Measurements from ENCODE around the gene DNAJC17. TPM values are rescaled to one million over a fixed set of nuclear protein-coding genes. Genes with fewer than 3 reads are reported as not detected.
A peak's percentile ranks its signal among the peaks of the same experiment; 100 is the strongest.

The DNAJC17 gene
- total RNA-seq, 4 donors from 2014 or later: 6.0 to 56.9 (median 22.3) TPM

GRCh38 chr15:40787344-40787841 lies 19.9 kb downstream of the DNAJC17 start:
- 30% methylated on average over 4 of the region's 4 CpGs; no CpG with 5 or more reads in 1 of the 2 donors for WGBS, 2 donors (ENCODE audit: low coverage in 1 of 2)
- H3K4me3 ChIP-seq: no peak overlapping the region
- in situ Hi-C loops (cut with MboI; ENCODE audit: low pct_ligation_motif_present in 1 of 4, low pct_unique_long_range_greater_than_20kb in 1 of 4, low sequenced_read_pairs in 3 of 4) (no loop called here), intact Hi-C loops (cut with DNase I; ENCODE audit: low total_unique reads) (no loop called here)
- TF ChIP-seq, protein P1, sequence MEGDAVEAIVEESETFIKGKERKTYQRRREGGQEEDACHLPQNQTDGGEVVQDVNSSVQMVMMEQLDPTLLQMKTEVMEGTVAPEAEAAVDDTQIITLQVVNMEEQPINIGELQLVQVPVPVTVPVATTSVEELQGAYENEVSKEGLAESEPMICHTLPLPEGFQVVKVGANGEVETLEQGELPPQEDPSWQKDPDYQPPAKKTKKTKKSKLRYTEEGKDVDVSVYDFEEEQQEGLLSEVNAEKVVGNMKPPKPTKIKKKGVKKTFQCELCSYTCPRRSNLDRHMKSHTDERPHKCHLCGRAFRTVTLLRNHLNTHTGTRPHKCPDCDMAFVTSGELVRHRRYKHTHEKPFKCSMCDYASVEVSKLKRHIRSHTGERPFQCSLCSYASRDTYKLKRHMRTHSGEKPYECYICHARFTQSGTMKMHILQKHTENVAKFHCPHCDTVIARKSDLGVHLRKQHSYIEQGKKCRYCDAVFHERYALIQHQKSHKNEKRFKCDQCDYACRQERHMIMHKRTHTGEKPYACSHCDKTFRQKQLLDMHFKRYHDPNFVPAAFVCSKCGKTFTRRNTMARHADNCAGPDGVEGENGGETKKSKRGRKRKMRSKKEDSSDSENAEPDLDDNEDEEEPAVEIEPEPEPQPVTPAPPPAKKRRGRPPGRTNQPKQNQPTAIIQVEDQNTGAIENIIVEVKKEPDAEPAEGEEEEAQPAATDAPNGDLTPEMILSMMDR (IDR thresholded peaks at IDR 0.05): no peak
- TF ChIP-seq EP300 (IDR thresholded peaks at IDR 0.05; ENCODE audit: low read depth) (peak; percentile 20), POLR2AphosphoS5 (IDR thresholded peaks at IDR 0.05) (peak in 2 of 3 donors; percentile 34 to 60)
- peaks cover 4 to 71% (median 40%) of the 10 kb centered on the region in 4 donors for H3K4me1 ChIP-seq
- no peaks in the 10 kb centered on the region for H3K9me3 ChIP-seq
- H3K36me3 ChIP-seq: no peaks in the 10 kb centered on the region
- peak; percentile 85 for DNase-seq
- no peaks in the 10 kb centered on the region for H3K27me3 ChIP-seq
- H3K27ac ChIP-seq: peak overlapping the region; percentile 72 to 83 (median 79)

DNA sequence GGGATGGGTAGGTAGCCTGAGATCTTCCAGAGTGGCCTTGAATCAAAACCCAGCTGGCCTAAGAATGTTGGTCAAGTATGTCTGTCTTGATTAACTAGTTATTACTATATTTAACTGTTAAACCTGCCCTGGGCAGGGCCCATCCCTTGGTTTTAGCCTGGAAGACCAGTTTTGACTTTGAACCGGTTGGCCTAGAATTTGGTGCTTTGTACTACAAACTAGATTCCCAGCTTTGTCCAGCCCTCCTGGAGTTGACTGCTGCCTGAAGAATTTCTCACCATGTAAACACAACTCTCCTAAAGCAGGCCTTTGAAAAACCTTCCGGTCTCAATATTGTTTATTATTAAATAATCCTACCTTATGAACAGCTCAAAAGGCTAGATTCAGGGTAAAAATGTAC lies 21.5 kb downstream of the DNAJC17 start:
- in situ Hi-C loops (cut with MboI; ENCODE audit: low pct_ligation_motif_present in 1 of 4, low pct_unique_long_range_greater_than_20kb in 1 of 4, low sequenced_read_pairs in 3 of 4): no loop called here
- WGBS, 2 donors (ENCODE audit: low coverage in 1 of 2): 49 to 73% methylated on average over 1 to 2 of the region's 2 CpGs
- Histone ChIP-seq H3K4me3 (no peak overlapping the region), H3K27me3 (no peaks in the 10 kb centered on the region), H3K27ac (peak overlapping the region; percentile 72 to 83 (median 79)), H3K36me3 (no peaks in the 10 kb centered on the region), H3K4me1 (peaks cover 4 to 59% (median 40%) of the 10 kb centered on the region in 4 donors), H3K9me3 (no peaks in the 10 kb centered on the region)
- intact Hi-C loops (cut with DNase I; ENCODE audit: low total_unique reads): no loop called here
- no peak for DNase-seq
- TF ChIP-seq POLR2AphosphoS5 (IDR thresholded peaks at IDR 0.05): no peak
- TF ChIP-seq, protein P1 (IDR thresholded peaks at IDR 0.05): no peak
- no peak for TF ChIP-seq POLR2A (IDR thresholded peaks at IDR 0.05)
- TF ChIP-seq EP300 (IDR thresholded peaks at IDR 0.05; ENCODE audit: low read depth): no peak

DNA sequence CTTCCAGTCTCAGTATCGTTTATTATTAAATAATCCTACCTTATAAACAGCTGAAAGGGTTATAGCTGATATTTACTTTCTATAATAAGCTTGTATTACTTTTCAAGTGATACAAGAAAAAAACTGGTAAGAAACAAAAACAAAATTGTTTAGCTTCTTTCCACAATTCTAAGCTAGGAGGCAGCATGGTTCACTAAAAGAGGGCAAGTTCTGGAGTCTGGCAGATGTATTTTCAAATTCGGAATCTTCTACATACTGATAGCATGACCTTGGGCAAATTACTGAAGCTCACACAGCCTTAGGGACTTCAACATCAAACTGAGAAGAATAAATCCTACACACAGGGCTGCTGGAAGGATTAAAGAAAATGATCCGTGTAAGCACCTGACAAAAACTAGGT lies 22.1 kb downstream of the DNAJC17 start:
- no peaks in the 10 kb centered on the region for H3K9me3 ChIP-seq
- H3K36me3 ChIP-seq: no peaks in the 10 kb centered on the region
- in situ Hi-C loops (cut with MboI; ENCODE audit: low pct_ligation_motif_present in 1 of 4, low pct_unique_long_range_greater_than_20kb in 1 of 4, low sequenced_read_pairs in 3 of 4): no loop called here
- TF ChIP-seq, protein P1 (IDR thresholded peaks at IDR 0.05): peak in 1 of 5 experiments; percentile 8
- TF ChIP-seq POLR2AphosphoS5 (IDR thresholded peaks at IDR 0.05): no peak
- H3K4me1 ChIP-seq: peaks cover 4 to 52% (median 38%) of the 10 kb centered on the region in 4 donors
- WGBS, 2 donors (ENCODE audit: low coverage in 1 of 2): 59 to 74% methylated on average over 3 of the region's 3 CpGs
- no peaks in the 10 kb centered on the region for H3K27me3 ChIP-seq
- DNase-seq: no peak
- H3K4me3 ChIP-seq: no peak overlapping the region
- intact Hi-C loops (cut with DNase I; ENCODE audit: low total_unique reads): no loop called here
- H3K27ac ChIP-seq: peak overlapping the region in 3 of 4 donors; percentile 72 to 83 (median 77)

GRCh38 chr15:40782609-40783227 lies 24.6 kb downstream of the DNAJC17 start:
- Histone ChIP-seq H3K9me3 (no peaks in the 10 kb centered on the region), H3K27ac (no peak overlapping the region), H3K4me1 (peaks cover 4 to 33% (median 19%) of the 10 kb centered on the region in 4 donors), H3K4me3 (no peak overlapping the region), H3K36me3 (peaks cover 0 to 16% (median 2%) of the 10 kb centered on the region in 4 donors), H3K27me3 (no peaks in the 10 kb centered on the region)
- 43 to 75% methylated on average over 1 to 8 of the region's 8 CpGs for WGBS, 2 donors (ENCODE audit: low coverage in 1 of 2)
- intact Hi-C loops (cut with DNase I; ENCODE audit: low total_unique reads) (no loop called here), in situ Hi-C loops (cut with MboI; ENCODE audit: low pct_ligation_motif_present in 1 of 4, low pct_unique_long_range_greater_than_20kb in 1 of 4, low sequenced_read_pairs in 3 of 4) (no loop called here)
- peak; percentile 86 for DNase-seq
- TF ChIP-seq, protein P1 (IDR thresholded peaks at IDR 0.05): peak; percentile 55 to 87 (median 76)
- TF ChIP-seq EP300 (IDR thresholded peaks at IDR 0.05; ENCODE audit: low read depth): no peak
